GM12865 (cell line): ENCODE results near the gene ABCB9.

Source experiments
- DNase-seq: peaks from one replicate; pipeline ENCODE4 v3.0.0; 2010; ENCODE audit warnings: low read depth
- H3K4me3 ChIP-seq: 2 replicates; pipeline ENCODE4 v1.5.1; 2011; ENCODE audit warnings: mild to moderate bottlenecking, low read depth, low read length, control low read depth
- CTCF ChIP-seq: IDR thresholded peaks from 2 replicates; pipeline ENCODE4 v1.5.1; 2011; ENCODE audit warnings: low read length, control low read depth, low read depth, inconsistent platforms; ENCODE audit not compliant: insufficient read depth; ENCODE audit errors: missing control alignments

ABCB9 gene

DNA sequence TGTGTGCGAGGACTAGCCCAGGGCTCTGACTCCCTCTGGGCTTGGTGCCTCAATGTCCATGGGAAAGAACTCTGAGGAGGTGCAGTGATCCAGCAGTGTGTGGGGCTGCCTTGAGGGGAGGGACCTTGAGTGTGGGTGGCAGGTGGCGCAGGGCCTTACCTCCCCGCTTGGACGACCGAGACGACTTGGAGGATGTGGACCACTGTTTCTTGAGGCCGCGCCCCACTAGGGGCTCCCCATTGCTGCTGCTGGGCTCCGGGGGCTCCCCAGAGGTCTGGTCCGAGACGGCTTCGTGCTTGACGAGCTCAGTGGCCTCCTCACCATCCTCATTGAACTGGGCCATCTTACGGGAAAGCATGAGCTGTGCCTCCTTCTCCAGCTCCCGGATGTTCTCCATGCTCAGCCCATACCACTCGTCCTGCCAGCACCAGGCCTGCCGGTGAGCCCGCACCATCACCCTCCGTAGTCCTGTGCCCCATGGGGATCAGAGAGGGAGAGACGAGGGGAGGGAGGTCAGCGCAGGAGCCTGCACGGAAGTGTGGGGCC lies 38.9 kb upstream of the ABCB9 start:
- no peak for DNase-seq
- no peak overlapping the region for H3K4me3 ChIP-seq
- no peak for TF ChIP-seq CTCF

- TF ChIP-seq CTCF, result no peak
- DNase-seq, result no peak
These were observed 38.0 kb upstream of the ABCB9 start for GRCh38 chr12:123004287-123004686.

GRCh38 chr12:123003257-123003656 lies 37.0 kb upstream of the ABCB9 start:
- TF ChIP-seq CTCF, result no peak
- no peak overlapping the region for H3K4me3 ChIP-seq
- DNase-seq, result no peak

More at GRCh38 chr12:123004287-123004686, 38.0 kb upstream of the ABCB9 start:
- no peak overlapping the region for H3K4me3 ChIP-seq

DNA sequence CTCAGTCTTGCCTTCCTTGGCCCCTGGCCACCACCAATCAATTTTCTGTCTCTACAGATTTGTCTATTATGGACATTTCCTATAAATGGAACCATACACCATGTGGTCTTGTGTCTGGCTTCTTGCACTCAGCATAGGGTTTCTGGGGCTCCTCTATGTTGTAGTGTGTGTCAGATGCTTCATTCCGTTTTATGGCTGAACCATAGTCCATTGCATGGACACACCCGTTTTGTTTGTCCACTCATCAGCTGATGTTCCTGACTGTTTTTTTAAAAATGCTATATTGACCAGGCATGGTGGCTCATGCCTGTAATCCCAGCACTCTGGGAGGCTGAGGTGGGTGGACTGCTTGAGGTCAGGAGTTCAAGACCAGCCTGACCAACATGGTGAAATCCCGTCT lies 35.2 kb upstream of the ABCB9 start:
- no peak for DNase-seq
- no peak for TF ChIP-seq CTCF

DNA sequence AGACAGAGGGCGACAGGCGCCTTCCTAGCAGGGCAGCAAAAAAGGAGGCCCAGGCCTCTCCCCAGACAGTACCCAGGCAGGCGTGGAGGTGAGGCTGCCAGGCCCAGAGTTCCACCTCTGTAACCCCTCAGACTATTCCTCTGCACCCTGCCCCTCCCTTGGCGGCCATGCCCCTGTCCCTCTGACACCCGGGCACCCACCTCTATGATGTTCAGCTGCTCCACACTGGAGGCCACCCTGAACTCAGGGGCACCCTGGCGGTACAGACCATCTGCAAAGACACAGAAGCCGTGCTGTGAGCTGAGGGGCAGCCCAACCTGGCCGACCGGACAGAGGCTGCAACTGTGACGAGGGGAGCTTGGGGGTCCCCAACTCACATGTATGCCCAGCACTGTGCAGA lies 34.3 kb upstream of the ABCB9 start:
- TF ChIP-seq CTCF, result no peak
- no peak for DNase-seq
- no peak overlapping the region for H3K4me3 ChIP-seq

More for the DNA sequence above, 35.2 kb upstream of the ABCB9 start:
- no peak overlapping the region for H3K4me3 ChIP-seq

- no peak for TF ChIP-seq CTCF
- no peak overlapping the region for H3K4me3 ChIP-seq
- no peak for DNase-seq
These were observed 33.7 kb upstream of the ABCB9 start for GRCh38 chr12:122999986-123000420.
